ENCODE data around the gene RGS7.
"Not testable (repeated sequence)": the region's sequence is repeated elsewhere in the genome, so short reads cannot be mapped to it uniquely, and the experiment has no call there.

Gene RGS7

DNA sequence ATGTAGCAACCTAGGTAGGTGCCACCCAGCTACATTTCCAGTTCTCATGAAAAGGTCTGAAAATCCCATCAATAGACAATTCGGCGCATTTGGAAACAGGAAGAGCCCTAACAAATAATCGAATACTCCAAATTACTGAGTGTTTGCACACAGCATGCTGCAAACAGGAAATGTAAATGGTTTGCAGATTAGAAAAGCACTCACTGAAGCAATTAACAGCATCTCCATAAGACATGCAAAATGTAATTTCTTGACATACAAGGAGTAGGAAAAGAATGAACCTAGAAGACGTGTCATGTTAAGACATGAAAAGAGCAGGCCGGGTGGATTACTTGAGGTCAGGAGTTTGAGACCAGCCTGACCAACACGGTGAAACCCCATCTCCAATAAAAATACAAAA lies 598.2 kb downstream of the RGS7 start:
- not testable (repeated sequence) for H3K27ac Mint-ChIP-seq; H3K27me3 Mint-ChIP-seq; H3K9me3 Mint-ChIP-seq (ENCODE audit: low read depth); H3K36me3 Mint-ChIP-seq; H3K4me3 Mint-ChIP-seq; H3K4me1 Mint-ChIP-seq (ENCODE audit: low read depth)

DNA sequence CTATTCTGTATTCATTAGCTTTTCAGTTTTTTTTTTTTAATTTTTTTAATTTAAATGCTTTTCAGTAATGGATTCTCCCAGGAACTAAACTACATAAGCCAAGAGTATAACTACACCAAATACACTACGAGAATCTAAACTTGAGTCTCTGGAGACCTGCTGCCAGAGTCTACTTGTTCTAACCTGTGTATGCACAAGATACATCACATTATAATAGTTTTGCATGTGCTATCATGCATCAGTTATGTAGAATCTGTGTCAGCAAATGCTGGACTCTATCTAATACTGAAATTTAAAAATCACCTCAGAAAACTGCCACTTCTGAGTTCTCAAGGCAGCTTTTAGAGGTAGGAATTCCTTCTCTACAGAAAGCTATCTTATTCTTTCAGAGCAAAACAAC lies 598.7 kb downstream of the RGS7 start:
- H3K9me3 Mint-ChIP-seq (ENCODE audit: low read depth): no peaks in the 10 kb centered on the region
- peaks cover 3% of the 10 kb centered on the region for H3K27me3 Mint-ChIP-seq
- H3K27ac Mint-ChIP-seq: no peak overlapping the region
- H3K4me3 Mint-ChIP-seq: no peak overlapping the region
- no peaks in the 10 kb centered on the region for H3K36me3 Mint-ChIP-seq
- H3K4me1 Mint-ChIP-seq (ENCODE audit: low read depth): no peaks in the 10 kb centered on the region

DNA sequence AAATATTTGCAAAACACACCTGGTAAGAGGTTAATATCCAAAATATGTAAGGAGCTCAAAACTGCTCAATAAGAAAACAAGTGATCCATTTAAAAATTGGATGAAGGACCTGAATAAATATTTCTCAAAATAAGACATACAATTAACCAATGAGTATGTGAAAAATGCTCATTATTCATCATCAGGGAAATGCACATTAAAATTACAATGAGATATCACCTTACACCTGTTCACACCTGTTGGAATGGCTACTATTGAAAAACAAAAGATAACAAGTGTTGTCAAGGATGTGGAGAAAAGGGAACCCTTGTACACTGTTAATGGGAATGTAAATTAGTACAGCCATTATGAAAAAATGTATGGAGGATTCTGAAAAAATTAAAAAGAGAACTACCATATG lies 609.1 kb downstream of the RGS7 start:
- H3K27me3 Mint-ChIP-seq: no peaks in the 10 kb centered on the region
- H3K4me3 Mint-ChIP-seq: no peak overlapping the region
- H3K36me3 Mint-ChIP-seq: no peaks in the 10 kb centered on the region

DNA sequence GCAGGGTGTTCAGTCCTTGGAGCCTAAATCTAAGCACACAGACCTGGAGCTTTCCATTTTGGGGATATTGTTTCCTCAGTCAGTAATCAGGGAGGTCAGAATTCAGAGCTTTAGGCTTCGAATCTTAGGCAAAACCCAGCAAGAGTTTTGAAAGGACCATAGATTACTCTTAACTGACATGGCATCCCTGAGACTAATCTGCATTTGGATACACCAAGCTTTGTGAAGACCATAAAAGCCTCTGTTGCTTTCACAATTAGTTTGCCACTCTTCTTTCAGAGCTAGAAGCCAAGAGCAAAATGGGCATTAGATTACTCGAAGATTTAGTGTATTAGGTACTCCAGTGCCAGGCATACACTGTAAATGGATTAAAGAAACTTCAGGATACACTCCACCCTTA lies 613.3 kb downstream of the RGS7 start:
- Mint-ChIP-seq H3K27me3 (no peaks in the 10 kb centered on the region), H3K9me3 (ENCODE audit: low read depth) (no peaks in the 10 kb centered on the region), H3K4me3 (no peak overlapping the region), H3K36me3 (no peaks in the 10 kb centered on the region), H3K27ac (no peak overlapping the region), H3K4me1 (ENCODE audit: low read depth) (no peaks in the 10 kb centered on the region)

More for the DNA sequence above, 609.1 kb downstream of the RGS7 start:
- Mint-ChIP-seq H3K9me3 (ENCODE audit: low read depth) (no peaks in the 10 kb centered on the region), H3K4me1 (ENCODE audit: low read depth) (no peaks in the 10 kb centered on the region), H3K27ac (no peak overlapping the region)

DNA sequence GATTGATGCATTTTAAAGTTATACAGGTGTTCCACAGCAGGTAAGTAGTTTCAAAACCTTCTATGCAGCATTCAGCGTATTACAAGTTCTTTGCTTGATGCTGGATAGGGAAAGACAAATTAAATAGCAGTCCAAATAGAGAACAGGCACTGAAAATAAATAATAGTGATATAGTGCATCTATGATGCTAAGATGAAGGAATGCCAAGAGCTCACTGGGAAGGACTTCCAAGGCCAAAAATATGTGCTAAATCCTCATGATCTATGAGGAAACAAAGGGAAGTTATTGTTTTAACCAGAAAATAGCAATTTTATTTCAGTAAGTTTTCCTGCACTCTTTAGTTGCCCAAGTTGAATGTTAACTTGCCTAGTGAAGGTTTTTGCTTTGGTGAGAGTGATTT lies 617.3 kb downstream of the RGS7 start:
- no peaks in the 10 kb centered on the region for H3K4me1 Mint-ChIP-seq (ENCODE audit: low read depth)
- H3K4me3 Mint-ChIP-seq: no peak overlapping the region
- H3K36me3 Mint-ChIP-seq: no peaks in the 10 kb centered on the region
- H3K9me3 Mint-ChIP-seq (ENCODE audit: low read depth): no peaks in the 10 kb centered on the region
- H3K27ac Mint-ChIP-seq: no peak overlapping the region
- H3K27me3 Mint-ChIP-seq: no peaks in the 10 kb centered on the region

DNA sequence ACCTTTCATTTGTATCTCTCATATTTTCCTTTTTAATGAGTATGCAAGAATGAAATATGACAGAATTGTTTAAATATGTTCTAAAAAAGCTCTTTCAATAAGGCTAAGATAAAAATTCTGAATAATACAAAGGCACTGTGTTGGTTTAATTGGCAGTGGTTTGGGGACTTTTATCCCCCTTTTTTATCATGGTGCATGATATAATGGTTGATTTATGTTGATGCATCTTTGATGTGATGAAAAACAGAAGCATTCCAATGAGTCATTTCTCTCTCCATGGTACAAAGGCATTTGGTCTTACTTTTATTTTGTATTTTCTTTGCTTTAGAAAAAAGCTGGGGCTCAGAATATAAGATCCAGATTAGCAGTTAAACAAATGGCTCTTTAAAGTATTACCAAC lies 617.9 kb downstream of the RGS7 start:
- no peak overlapping the region for H3K4me3 Mint-ChIP-seq
- H3K4me1 Mint-ChIP-seq (ENCODE audit: low read depth): no peaks in the 10 kb centered on the region

DNA sequence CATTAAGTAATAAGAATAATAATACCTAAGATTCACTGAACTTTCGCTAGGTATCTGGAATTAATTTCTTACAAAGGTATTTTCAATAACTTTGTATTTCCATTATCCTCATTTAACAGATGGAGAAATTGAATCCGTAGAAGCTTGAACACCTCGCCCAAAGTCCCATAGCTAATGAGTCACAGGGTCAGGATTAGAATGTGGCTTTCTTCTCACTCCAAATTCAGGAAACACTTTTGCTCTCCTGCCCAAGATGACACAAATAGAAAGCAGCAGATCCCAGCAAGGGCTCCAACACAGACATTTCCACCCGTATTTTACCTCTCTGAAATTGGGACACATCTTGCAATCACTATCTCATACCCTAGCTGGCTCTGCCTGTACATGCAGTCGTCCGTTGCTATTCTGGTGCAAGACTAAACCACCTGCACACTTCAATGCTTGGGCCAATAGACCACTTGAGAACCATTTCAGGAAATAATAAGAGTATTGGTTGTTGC lies 619.2 kb downstream of the RGS7 start:
- no peaks in the 10 kb centered on the region for H3K4me1 Mint-ChIP-seq (ENCODE audit: low read depth)
- H3K27ac Mint-ChIP-seq: no peak overlapping the region
- no peaks in the 10 kb centered on the region for H3K9me3 Mint-ChIP-seq (ENCODE audit: low read depth)
- no peak overlapping the region for H3K4me3 Mint-ChIP-seq
- no peaks in the 10 kb centered on the region for H3K36me3 Mint-ChIP-seq
- H3K27me3 Mint-ChIP-seq: no peaks in the 10 kb centered on the region

More for the DNA sequence above, 617.9 kb downstream of the RGS7 start:
- Mint-ChIP-seq H3K27me3 (no peaks in the 10 kb centered on the region), H3K9me3 (ENCODE audit: low read depth) (no peaks in the 10 kb centered on the region), H3K36me3 (no peaks in the 10 kb centered on the region), H3K27ac (no peak overlapping the region)

DNA sequence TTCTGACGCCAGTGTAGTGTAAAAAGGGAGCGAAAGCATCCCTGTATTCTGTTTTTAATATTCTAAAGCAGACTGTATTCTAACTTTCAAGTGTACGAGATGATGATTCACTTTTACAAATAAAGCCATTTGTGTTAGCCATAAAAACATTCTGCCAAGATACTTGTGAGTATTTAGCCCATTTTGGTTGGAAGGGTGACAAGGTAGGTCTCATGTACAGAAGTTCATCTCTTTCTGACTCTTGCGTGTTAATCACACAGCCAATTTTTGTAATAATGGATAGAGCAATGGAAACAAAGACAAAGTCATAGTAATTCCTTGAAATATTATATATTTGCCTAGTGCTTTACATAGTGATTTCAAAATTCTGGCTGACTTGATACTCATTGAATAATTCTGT lies 619.7 kb downstream of the RGS7 start:
- H3K27me3 Mint-ChIP-seq: no peaks in the 10 kb centered on the region
- H3K4me1 Mint-ChIP-seq (ENCODE audit: low read depth): no peaks in the 10 kb centered on the region
- H3K4me3 Mint-ChIP-seq: no peak overlapping the region
- H3K36me3 Mint-ChIP-seq: no peaks in the 10 kb centered on the region
- H3K27ac Mint-ChIP-seq: no peak overlapping the region
- H3K9me3 Mint-ChIP-seq (ENCODE audit: low read depth): no peaks in the 10 kb centered on the region

DNA sequence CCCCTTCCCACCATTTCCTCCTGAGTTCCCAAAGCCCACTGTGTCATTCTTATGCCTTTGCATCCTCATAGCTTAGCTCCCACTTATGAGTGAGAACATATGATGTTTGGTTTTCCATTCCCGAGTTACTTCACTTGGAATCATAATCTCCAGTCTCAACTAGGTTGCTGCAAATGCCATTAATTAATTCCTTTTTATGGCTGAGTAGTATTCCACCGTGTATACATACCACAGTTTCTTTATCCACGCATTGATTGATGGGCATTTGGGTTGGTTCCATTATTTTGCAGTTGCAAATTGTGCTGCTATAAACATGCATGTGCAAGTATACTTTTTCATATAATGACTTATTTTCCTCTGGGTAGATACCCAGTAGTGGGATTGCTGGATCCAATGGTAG lies 622.3 kb downstream of the RGS7 start:
- not testable (repeated sequence) for H3K27ac Mint-ChIP-seq; H3K27me3 Mint-ChIP-seq; H3K4me1 Mint-ChIP-seq (ENCODE audit: low read depth); H3K4me3 Mint-ChIP-seq; H3K36me3 Mint-ChIP-seq; H3K9me3 Mint-ChIP-seq (ENCODE audit: low read depth)

DNA sequence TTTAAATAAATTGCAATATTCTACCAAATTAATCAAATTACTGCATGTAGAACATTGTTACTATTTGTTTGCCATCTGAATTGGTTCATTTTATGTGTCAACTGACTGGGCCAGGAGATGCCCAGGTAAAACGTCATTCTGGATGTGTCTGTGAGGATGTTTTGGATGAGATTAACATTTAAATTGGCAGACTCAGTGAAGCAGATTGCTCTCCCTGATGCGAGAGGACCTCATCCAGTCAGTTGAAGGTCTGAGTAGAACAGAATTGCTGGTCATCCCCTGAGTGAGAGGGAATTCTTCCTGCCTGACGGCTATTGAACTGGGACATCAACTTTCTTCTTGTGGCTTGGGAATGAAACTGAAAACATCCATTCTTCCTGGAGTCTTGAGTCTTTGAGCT lies 623.0 kb downstream of the RGS7 start:
- Mint-ChIP-seq H3K4me1 (ENCODE audit: low read depth) (no peaks in the 10 kb centered on the region), H3K36me3 (no peaks in the 10 kb centered on the region), H3K27ac (no peak overlapping the region), H3K9me3 (ENCODE audit: low read depth) (no peaks in the 10 kb centered on the region), H3K4me3 (no peak overlapping the region), H3K27me3 (peaks cover 2% of the 10 kb centered on the region)

DNA sequence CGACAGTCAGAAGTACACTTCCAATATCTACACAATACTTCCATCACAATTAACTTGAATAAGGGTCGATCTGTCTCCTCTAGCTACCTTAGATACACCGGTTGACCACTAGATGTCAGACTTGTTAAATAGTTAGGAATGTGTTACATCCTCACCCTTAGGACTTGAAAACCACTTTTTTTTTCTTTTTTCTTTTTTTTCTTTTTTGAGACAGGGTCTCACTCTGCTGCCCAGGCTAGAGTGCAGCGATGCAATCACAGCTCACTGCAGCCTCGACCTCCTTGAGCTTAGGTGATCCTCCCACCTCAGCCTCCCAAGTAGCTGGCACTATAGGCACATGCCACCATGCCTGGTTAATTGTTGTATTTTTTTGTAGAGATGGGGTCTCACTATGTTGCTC lies 624.6 kb downstream of the RGS7 start:
- Mint-ChIP-seq H3K36me3 (no peaks in the 10 kb centered on the region), H3K27ac (no peak overlapping the region), H3K4me1 (ENCODE audit: low read depth) (no peaks in the 10 kb centered on the region), H3K4me3 (no peak overlapping the region), H3K27me3 (peaks cover 2% of the 10 kb centered on the region), H3K9me3 (ENCODE audit: low read depth) (no peaks in the 10 kb centered on the region)
